ENCODE measurements around the gene ERICH3.

ERICH3 gene

GRCh38 chr1:74587888-74588287 is 85.7 kb downstream of the ERICH3 start:
- DNase-seq, result no peak

GRCh38 chr1:74586253-74586897 is 87.2 kb downstream of the ERICH3 start:
- no peak for DNase-seq

DNA sequence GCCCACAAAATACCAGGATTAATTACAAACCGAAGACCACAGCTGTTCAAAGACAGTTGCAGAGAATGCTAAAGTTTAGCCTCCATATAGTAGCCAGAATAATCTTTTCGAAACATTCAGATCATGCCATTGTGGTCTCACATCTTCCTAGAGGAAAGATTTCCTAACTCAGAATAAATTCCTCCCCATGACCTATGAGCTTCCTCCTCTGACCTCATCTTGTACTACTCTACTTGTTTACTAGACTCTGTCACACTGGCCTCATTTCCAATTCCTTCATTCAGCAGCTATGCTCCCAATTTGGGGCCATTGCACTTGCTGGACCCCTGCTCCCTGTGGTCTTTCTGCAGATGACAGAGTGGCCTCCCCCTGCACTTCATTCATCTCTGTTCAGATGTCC is 89.4 kb downstream of the ERICH3 start:
- no peak for DNase-seq

GRCh38 chr1:74583397-74583796 is 90.2 kb downstream of the ERICH3 start:
- no peak for DNase-seq

- DNase-seq, result peak; percentile 2
Measured at GRCh38 chr1:74579425-74579824, 94.2 kb downstream of the ERICH3 start.

GRCh38 chr1:74578101-74578500 is 95.5 kb downstream of the ERICH3 start:
- DNase-seq, result no peak

GRCh38 chr1:74571891-74572290 is 101.7 kb downstream of the ERICH3 start:
- DNase-seq, result no peak

GRCh38 chr1:74571493-74571800 is 102.1 kb downstream of the ERICH3 start:
- DNase-seq, result no peak

- DNase-seq, result no peak
Measured at GRCh38 chr1:74570797-74571492, 102.6 kb downstream of the ERICH3 start.

GRCh38 chr1:74549932-74550331 is 123.7 kb downstream of the ERICH3 start:
- no peak for DNase-seq

GRCh38 chr1:74548961-74549750 is 124.4 kb downstream of the ERICH3 start:
- DNase-seq, result no peak

DNA sequence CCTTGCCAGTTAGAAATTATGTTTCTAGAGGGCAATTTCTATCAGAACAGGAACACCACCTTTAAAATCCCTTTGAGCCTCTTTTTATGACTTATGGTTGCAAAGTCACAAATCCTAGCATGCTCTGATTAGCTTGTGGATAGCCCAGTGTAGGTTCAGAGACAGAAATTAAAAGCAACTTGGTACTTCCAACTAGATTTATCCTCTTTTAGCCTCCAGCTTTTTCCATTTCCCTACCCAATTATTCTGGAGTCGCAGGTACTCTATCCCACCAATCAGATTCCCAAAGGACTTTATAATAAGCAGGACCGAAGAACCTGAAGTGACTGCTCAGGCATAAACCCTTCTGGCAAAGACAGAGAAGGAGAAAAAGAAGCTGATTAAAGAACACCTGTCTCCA is 127.8 kb downstream of the ERICH3 start:
- no peak for DNase-seq

GRCh38 chr1:74534241-74534640 is 139.4 kb downstream of the ERICH3 start:
- no peak for DNase-seq

DNA sequence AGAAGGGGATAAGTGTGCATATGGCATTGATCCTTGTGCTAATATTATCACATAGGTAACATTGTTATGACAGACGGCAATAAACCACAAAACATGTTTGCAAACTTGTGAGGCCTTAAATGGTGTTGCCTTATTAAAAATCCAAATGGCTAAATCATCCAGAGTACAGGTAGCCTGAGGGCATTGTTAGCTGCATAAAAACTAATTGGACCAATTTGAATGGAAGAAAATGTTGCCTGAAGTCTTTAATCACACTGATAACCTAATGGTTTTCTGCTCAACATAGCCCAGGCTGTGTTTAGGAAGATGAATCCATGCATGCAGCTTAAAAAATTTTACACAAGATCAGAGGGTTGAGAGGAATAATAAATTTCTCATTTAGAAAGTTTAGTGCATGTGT is 141.8 kb downstream of the ERICH3 start:
- no peak for DNase-seq

DNA sequence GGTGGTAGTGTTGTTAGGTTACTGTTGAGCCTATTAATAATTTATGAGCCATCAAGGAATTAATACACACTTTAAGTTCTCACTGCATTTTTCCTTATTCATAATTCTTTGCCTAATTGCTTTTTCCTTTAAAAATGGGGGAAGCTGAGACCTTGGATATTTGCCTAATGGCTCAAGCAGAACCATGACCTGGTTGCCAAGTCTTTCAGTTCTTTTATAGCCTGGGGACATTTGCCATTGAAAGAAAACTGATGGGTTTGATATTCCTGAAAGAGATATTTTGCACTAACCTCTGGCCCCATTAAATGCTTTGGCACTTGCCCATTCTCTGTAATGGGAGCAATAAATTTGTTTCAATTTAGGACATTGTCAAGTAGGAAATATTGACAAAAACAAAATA is 142.7 kb downstream of the ERICH3 start:
- no peak for DNase-seq

DNA sequence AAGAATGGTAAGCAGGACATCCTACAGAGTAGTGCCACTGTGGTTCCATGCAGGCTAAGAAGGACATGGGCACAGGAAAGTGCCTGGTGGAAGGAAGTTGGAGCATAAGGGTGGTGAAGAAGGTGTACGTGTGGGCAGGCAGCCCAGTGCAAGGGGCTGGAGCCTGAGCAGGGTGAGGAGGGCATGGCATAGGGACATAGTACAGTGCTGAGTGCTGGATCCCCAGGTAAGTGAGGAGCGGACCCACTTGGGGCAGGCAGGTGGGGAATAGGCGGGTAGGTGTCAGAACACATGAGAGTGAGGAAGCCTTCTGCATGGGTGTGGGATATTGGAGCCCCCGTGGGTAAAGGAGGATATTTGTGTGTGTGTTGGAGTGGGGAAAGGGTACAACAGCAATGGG is 145.5 kb downstream of the ERICH3 start:
- no peak for DNase-seq

DNA sequence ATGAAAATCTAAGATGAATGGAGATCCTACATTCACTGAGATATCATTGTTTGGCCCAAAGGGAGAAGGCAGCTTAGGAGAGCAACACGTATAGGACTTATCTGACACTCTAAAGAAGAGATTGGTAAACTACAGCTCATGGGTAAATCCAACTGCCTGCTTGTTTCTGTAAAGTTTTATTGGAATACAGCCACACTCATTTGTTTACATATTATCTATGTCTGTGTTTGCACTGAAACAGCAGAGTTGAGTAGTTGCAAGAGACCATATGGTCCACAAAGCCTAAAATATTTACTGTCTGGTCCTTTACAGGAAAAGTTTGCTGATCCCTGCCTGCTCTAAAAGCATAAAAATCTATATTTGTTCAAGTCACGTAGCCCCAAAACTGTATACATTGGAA is 146.9 kb downstream of the ERICH3 start:
- DNase-seq, result no peak

GRCh38 chr1:74523873-74524480 is 149.6 kb downstream of the ERICH3 start:
- DNase-seq, result no peak

- DNase-seq, result no peak
Measured at GRCh38 chr1:74522148-74522547, 151.4 kb downstream of the ERICH3 start.
